PC-3 (cell line): ENCODE measurements around the gene FAM171A2. TPM values are rescaled to one million over a fixed set of nuclear protein-coding genes. Genes with fewer than 3 reads are reported as not detected.

Experiments used
- ATAC-seq: fragments of 200-7000 bp; cut with Tn5 transposase; 2 replicates; pipeline ENCODE4 v1.9.1; 2020; ENCODE audit warnings: mild to moderate bottlenecking, moderate library complexity
- BruUV-seq: library from RNA; stranded (reverse); fragments of 400-500 nt; replicated peaks from 2 replicates; lab custom pipeline; 2021; lab: Mats Ljungman, UMichigan
- CTCF ChIA-PET: fragments of 300-600 bp; sonication (Branson Sonifier 250); formaldehyde crosslinking; loops from one replicate; lab custom pipeline; 2022; ENCODE audit warnings: antibody characterized with exemption; lab: Charles Lee
- POLR2A ChIA-PET: fragments of 300-600 bp; sonication (Branson Sonifier 250); formaldehyde crosslinking; loops from one replicate; lab custom pipeline; 2022; ENCODE audit warnings: antibody characterized with exemption; ENCODE audit not compliant: unreplicated experiment; lab: Charles Lee
- DNase-seq: peaks from one replicate; pipeline ENCODE4 v3.0.0-alpha.2; 2015
- H2AFZ ChIP-seq: fragments of 300-600 bp; sonication (generic); 2 replicates; pipeline ENCODE4 v1.6.0; 2016; ENCODE audit warnings: antibody characterized with exemption, low read length
- H3F3A ChIP-seq: fragments of 300-600 bp; sonication (generic); one replicate; pipeline ENCODE4 v1.6.0; 2017; ENCODE audit warnings: antibody characterized with exemption, low read length, control low read depth, mild to moderate bottlenecking; ENCODE audit not compliant: unreplicated experiment
- H3K27ac ChIP-seq: fragments of 300-600 bp; sonication (generic); 2 replicates; pipeline ENCODE4 v1.5.1; 2016; ENCODE audit warnings: mild to moderate bottlenecking, low read length
- H3K27me3 ChIP-seq: fragments of 300-600 bp; sonication (generic); 2 replicates; pipeline ENCODE4 v1.6.1; 2016; ENCODE audit warnings: low read length, mixed read lengths
- H3K36me3 ChIP-seq: fragments of 300-600 bp; sonication (generic); 2 replicates; pipeline ENCODE4 v1.6.1; 2016; ENCODE audit warnings: low read depth, mixed run types, low read length, mixed read lengths
- H3K4me1 ChIP-seq: fragments of 300-600 bp; sonication (generic); 2 replicates; pipeline ENCODE4 v1.5.1; 2016; ENCODE audit warnings: low read length; ENCODE audit not compliant: insufficient read depth
- H3K4me2 ChIP-seq: fragments of 300-600 bp; sonication (generic); 2 replicates; pipeline ENCODE4 v1.6.0; 2016; ENCODE audit warnings: low read length
- H3K4me3 ChIP-seq: fragments of 300-600 bp; sonication (generic); 2 replicates; pipeline ENCODE4 v1.5.1; 2016; ENCODE audit warnings: mild to moderate bottlenecking, low read length, mixed read lengths
- H3K79me2 ChIP-seq: fragments of 300-600 bp; sonication (generic); 2 replicates; pipeline ENCODE4 v1.6.1; 2017; ENCODE audit warnings: low read length, mixed read lengths
- H3K9ac ChIP-seq: fragments of 300-600 bp; sonication (generic); 2 replicates; pipeline ENCODE4 v1.6.0; 2016; ENCODE audit warnings: mild to moderate bottlenecking, low read length
- H3K9me2 ChIP-seq: fragments of 300-600 bp; sonication (generic); replicated peaks from 2 replicates; pipeline ENCODE4 v1.6.1; 2016; ENCODE audit warnings: mixed run types, low read length, mixed read lengths
- H3K9me3 ChIP-seq: fragments of 300-600 bp; sonication (generic); 2 replicates; pipeline ENCODE4 v1.6.1; 2016; ENCODE audit warnings: low read length, mixed read lengths
- H4K20me1 ChIP-seq: fragments of 300-600 bp; sonication (generic); 2 replicates; pipeline ENCODE4 v1.6.1; 2016; ENCODE audit warnings: low read length, mixed read lengths
- EZH2 ChIP-seq: fragments of 300-600 bp; sonication (generic); IDR thresholded peaks from one replicate; pipeline ENCODE4 v1.6.1; 2017; ENCODE audit warnings: antibody characterized with exemption, mild to moderate bottlenecking, low read length; ENCODE audit not compliant: unreplicated experiment
- EZH2phosphoT487 ChIP-seq: fragments of 300-600 bp; sonication (generic); IDR thresholded peaks from 2 replicates; pipeline ENCODE4 v1.6.1; 2018; ENCODE audit warnings: mild to moderate bottlenecking, antibody characterized with exemption, low read length, borderline replicate concordance
- intact Hi-C: fragments of 100-400 bp; cut with micrococcal nuclease; formaldehyde crosslinking; loops from 2 replicates; pipeline ENCODE4 v1.9.0; 2023
- total RNA-seq: library from RNA; depleted of rRNA; stranded (reverse); fragments of >200 nt; gene quantifications from 2 replicates; pipeline ENCODE4 v1.2.3, GENCODE V29; 2014
- TF ChIP-seq, protein P1 (sequence below): fragments of 300-600 bp; sonication (generic); conservative IDR thresholded peaks from 2 replicates; pipeline ENCODE4 v1.5.1; 2017; ENCODE audit warnings: antibody characterized with exemption, low read depth, mild to moderate bottlenecking, low read length

FAM171A2 gene
- total RNA-seq, 1 experiment from 2014 or later, result 16.3 TPM

- H3K4me1 ChIP-seq, result peaks cover 7% of the 10 kb centered on the region
- H3K9me3 ChIP-seq, result no peaks in the 10 kb centered on the region
- H3K27me3 ChIP-seq, result no peaks in the 10 kb centered on the region
- TF ChIP-seq EZH2phosphoT487 (no peak), EZH2 (no peak)
- TF ChIP-seq, protein P1, sequence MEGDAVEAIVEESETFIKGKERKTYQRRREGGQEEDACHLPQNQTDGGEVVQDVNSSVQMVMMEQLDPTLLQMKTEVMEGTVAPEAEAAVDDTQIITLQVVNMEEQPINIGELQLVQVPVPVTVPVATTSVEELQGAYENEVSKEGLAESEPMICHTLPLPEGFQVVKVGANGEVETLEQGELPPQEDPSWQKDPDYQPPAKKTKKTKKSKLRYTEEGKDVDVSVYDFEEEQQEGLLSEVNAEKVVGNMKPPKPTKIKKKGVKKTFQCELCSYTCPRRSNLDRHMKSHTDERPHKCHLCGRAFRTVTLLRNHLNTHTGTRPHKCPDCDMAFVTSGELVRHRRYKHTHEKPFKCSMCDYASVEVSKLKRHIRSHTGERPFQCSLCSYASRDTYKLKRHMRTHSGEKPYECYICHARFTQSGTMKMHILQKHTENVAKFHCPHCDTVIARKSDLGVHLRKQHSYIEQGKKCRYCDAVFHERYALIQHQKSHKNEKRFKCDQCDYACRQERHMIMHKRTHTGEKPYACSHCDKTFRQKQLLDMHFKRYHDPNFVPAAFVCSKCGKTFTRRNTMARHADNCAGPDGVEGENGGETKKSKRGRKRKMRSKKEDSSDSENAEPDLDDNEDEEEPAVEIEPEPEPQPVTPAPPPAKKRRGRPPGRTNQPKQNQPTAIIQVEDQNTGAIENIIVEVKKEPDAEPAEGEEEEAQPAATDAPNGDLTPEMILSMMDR, result no peak
- H3K4me3 ChIP-seq, result no peak overlapping the region
- H3K79me2 ChIP-seq, result no peaks in the 10 kb centered on the region
- peak; percentile 92 for ATAC-seq
- no peaks in the 10 kb centered on the region for H3K36me3 ChIP-seq
- no peaks in the 10 kb centered on the region for H3F3A ChIP-seq
- H2AFZ ChIP-seq, result peak overlapping the region; percentile 62; the same call in 1 of the 2 replicates
- intact Hi-C loops, result no loop called here
- POLR2A ChIA-PET, result no interaction called here
- no peaks in the 10 kb centered on the region for H4K20me1 ChIP-seq
- DNase-seq, result peak; percentile 62
- no peak overlapping the region for H3K4me2 ChIP-seq
- no peak overlapping the region for H3K9ac ChIP-seq
- H3K27ac ChIP-seq, result no peak overlapping the region
- H3K9me2 ChIP-seq, result no peaks in the 10 kb centered on the region
- CTCF ChIA-PET, result no interaction called here
- BruUV-seq, result no TSS peak
Measured at GRCh38 chr17:44338702-44339101, 25.0 kb downstream of the FAM171A2 start.

- intact Hi-C loops, result no loop called here
- H3K4me2 ChIP-seq, result no peak overlapping the region
- ATAC-seq (no peak), DNase-seq (no peak)
- peaks cover 7% of the 10 kb centered on the region for H3K4me1 ChIP-seq
- H3K27ac ChIP-seq, result no peak overlapping the region
- H3K4me3 ChIP-seq, result no peak overlapping the region
- H3K36me3 ChIP-seq, result no peaks in the 10 kb centered on the region
- H2AFZ ChIP-seq, result no peak overlapping the region
- no TSS peak for BruUV-seq
- POLR2A ChIA-PET, result no interaction called here
- no peaks in the 10 kb centered on the region for H3K9me3 ChIP-seq
- no peaks in the 10 kb centered on the region for H3F3A ChIP-seq
- H3K27me3 ChIP-seq, result no peaks in the 10 kb centered on the region
- no peaks in the 10 kb centered on the region for H3K79me2 ChIP-seq
- no peaks in the 10 kb centered on the region for H4K20me1 ChIP-seq
- no peak overlapping the region for H3K9ac ChIP-seq
- TF ChIP-seq EZH2phosphoT487 (no peak), EZH2 (no peak)
- TF ChIP-seq, protein P1, result no peak
- H3K9me2 ChIP-seq, result no peaks in the 10 kb centered on the region
- CTCF ChIA-PET, result no interaction called here
Measured at GRCh38 chr17:44335968-44336367, 27.7 kb downstream of the FAM171A2 start.

- H3K79me2 ChIP-seq, result no peaks in the 10 kb centered on the region
- no peak overlapping the region for H3K4me2 ChIP-seq
- ChIA-PET POLR2A (no interaction called here), CTCF (no interaction called here)
- H3K36me3 ChIP-seq, result no peaks in the 10 kb centered on the region
- DNase-seq, result no peak
- no peak overlapping the region for H3K9ac ChIP-seq
- no peak overlapping the region for H3K27ac ChIP-seq
- no TSS peak for BruUV-seq
- no peaks in the 10 kb centered on the region for H4K20me1 ChIP-seq
- no peak overlapping the region for H2AFZ ChIP-seq
- no peaks in the 10 kb centered on the region for H3K27me3 ChIP-seq
- TF ChIP-seq EZH2phosphoT487 (no peak), EZH2 (no peak)
- TF ChIP-seq, protein P1, result no peak
- no peaks in the 10 kb centered on the region for H3K9me3 ChIP-seq
- ATAC-seq, result no peak
- no peak overlapping the region for H3K4me3 ChIP-seq
- no peaks in the 10 kb centered on the region for H3F3A ChIP-seq
- H3K4me1 ChIP-seq, result peaks cover 7% of the 10 kb centered on the region
- H3K9me2 ChIP-seq, result no peaks in the 10 kb centered on the region
- intact Hi-C loops, result no loop called here
Measured at GRCh38 chr17:44335564-44335963, 28.1 kb downstream of the FAM171A2 start.
